Uterus (tissue), 2 donors: Measurements from ENCODE around the gene ERG.

Source experiments
- CTCF ChIP-seq, 4 experiments: fragments of 200-600 bp in 2 of 4; fragments of 450-650 bp in 2 of 4; sonication (generic) in 2 of 4; IDR thresholded peaks; one replicate each; pipeline ENCODE4 v1.5.1; 2016 to 2019; ENCODE audit warnings: antibody characterized with exemption in 4 of 4, mild to moderate bottlenecking in 2 of 4, moderate library complexity in 1 of 4
- POLR2A ChIP-seq, 2 donors: fragments of 450-650 bp; IDR thresholded peaks; one replicate each; pipeline ENCODE4 v1.6.1; 2016; ENCODE audit warnings: antibody characterized with exemption in 2 of 2, mild to moderate bottlenecking in 1 of 2, moderate library complexity in 1 of 2

DNA sequence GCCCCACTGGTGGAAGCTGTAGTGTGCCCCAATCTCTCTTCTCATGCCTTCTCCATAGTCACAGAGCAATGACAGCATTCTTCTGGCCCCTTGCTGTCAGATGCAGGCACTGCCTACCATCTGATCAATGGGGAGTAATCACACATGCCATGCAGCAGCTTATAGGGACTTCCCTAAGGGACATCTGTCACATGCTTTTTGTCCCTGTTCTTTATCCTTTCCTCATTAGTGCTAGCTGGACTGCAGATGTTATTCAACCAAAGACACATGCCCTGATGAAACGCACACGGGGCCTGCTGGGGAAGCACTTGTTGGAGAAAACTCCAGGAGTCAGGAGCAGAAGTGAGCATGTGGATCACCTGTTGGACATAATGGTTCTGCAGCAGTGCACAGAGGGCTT is 132.8 kb downstream of the ERG start:
- no peak for TF ChIP-seq CTCF (IDR thresholded peaks at IDR 0.05)
- no peak for TF ChIP-seq POLR2A (IDR thresholded peaks at IDR 0.05)
